ENCODE measurements around the gene ARMC5.
"Not testable (repeated sequence)": the region's sequence is repeated elsewhere in the genome, so short reads cannot be mapped to it uniquely, and the experiment has no call there.

The ARMC5 gene

DNA sequence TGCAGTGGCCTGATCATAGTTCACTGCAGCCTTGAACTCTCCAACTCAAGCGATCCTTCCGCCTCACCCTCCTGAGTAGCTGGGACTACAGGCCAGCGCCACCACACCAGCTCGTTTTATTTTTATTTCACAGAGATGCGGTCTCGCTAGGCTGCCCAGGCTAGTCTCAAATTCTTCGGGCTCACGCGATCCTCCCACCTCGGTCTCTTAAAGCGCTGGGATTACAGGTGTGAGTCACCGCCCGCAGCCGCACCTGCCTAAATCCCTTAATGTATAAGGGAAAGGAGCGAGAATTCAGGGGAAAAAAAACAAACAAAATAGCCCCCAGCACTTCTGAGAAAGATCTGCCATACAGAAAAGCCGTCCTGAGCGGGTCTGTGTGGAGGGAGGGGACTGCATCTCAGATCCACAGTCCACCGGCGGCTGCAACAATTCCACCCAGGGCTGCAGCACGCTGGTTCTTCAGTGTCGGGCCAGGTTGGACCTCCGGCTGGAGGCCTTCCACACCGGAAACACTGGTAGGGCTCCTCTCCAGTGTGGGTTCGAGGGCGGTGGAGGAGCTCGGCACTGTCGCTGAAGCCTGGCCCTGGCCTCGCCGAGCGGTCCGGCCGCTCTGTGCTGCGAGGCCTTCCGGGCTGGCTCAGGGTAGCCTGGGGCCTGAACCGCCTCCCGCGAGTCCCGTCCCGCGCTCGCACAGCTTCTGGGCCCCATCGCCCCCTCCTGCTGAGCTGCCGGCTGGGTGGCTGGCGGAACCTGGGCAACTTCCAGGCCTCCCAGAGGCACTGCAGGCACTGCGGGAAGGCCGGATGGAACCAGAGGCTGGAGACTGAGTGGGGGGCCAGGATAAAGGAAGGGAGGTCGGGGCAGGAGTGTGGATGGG, 23.7 kb upstream of the ARMC5 start:
- DNase-seq (ENCODE audit: low spot score): no peak

- DNase-seq (ENCODE audit: low spot score): no peak
These were observed 22.9 kb upstream of the ARMC5 start for GRCh38 chr16:31436221-31437045.

- DNase-seq (ENCODE audit: low spot score): no peak
These were observed 20.9 kb upstream of the ARMC5 start for GRCh38 chr16:31438414-31438813.

DNA sequence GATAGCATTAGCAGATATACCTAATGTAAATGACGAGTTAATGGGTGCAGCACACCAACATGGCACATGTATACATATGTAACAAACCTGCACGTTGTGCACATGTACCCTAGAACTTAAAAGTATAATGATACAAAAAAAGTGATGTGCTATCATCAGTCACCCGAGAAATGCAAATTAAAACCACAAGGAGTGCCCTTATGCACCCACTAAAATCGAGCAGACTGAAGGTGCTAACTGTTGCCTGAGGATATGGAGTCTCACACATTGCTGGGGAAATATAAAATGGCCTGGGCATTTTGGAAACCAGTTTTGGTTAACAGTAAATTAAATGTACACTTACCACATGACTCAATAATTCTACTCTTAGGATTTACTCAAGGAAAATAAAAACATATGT, 20.3 kb upstream of the ARMC5 start:
- not testable (repeated sequence) for DNase-seq (ENCODE audit: low spot score)

DNA sequence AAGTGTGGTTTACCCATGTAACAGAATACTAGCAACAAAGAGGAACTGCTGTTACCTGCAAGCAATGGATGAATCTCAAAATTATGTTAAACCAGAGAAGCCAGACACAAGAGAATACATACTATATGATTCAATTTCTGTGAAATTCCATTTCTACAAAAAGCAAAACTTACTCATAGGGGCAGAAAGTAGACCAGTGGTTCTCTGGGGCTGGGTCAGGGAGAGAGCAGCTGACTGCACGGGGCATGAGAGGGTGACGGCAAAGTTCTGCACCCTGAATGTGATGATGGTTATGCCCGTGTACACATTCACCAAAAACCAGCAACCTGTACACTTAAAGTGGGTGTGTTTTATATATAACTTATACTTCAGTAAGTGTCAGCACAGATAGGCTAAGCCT, 19.8 kb upstream of the ARMC5 start:
- no peak for DNase-seq (ENCODE audit: low spot score)

GRCh38 chr16:31440516-31441184, 18.7 kb upstream of the ARMC5 start:
- no peak for DNase-seq (ENCODE audit: low spot score)

DNA sequence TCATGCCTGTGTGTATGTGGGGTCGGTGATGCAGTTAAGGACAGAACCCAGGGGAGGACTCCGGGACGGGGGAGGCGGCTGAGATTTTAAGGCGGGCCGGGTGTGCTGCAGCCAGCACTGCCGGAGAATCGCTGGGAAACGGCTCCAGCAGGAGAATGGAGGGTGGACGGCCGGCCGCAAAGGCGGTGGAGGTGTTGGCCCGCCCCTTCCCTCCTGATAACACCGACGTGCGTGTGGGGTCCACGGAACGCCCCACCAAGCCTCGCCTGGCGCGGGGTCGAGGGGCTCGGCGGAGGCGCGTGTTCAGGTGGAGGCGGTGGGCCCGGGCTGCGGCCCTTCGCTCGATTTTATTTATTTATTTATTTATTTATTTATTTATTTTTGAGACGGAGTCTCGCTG, 17.3 kb upstream of the ARMC5 start:
- DNase-seq (ENCODE audit: low spot score): no peak

GRCh38 chr16:31445931-31446330, 13.4 kb upstream of the ARMC5 start:
- DNase-seq (ENCODE audit: low spot score): not testable (repeated sequence)

DNA sequence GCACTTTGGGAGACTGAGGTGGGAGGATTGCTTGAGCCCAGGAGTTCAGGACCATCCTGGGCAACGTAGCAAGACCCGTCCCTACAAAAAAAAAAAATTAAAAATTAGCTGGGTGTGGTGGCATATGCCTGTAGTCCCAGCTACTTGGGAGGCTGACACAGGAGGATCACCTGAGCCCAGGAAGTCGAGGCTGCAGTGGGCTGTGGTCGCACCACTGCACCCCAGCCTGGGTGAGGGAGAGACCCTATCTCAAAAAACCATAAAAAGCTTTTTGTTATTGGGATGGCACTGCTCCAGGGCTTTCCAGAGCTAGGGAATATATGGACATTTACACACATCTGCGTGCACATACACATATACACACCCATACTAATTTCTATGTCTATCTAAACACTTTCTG, 8.1 kb upstream of the ARMC5 start:
- no peak for DNase-seq (ENCODE audit: low spot score)

GRCh38 chr16:31451681-31452351, 7.5 kb upstream of the ARMC5 start:
- no peak for DNase-seq (ENCODE audit: low spot score)

DNA sequence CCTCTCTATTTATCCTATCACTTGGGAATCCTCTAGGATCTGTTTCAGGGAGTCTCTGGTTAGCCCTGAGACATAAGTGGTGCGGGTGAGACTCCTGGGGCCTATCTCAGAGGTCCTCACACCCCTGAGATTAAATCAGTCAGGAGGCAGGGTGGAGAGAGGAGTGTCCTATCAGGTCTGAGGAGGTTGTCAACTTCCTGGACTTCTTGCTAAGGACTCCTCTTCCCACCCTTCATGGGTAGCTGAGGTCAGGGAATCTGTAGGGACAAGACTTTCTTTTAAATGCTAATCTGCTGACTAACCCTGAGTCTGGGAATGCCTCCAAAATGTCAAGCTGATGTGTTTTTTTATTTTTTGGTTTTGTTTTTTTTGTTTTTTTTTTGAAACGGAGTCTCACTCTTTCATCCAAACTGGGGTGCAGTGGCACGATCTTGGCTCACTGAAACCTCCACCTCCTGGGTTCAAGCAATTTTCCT, 6.6 kb upstream of the ARMC5 start:
- DNase-seq (ENCODE audit: low spot score): no peak

GRCh38 chr16:31453255-31454204, 5.8 kb upstream of the ARMC5 start:
- no peak for DNase-seq (ENCODE audit: low spot score)

DNA sequence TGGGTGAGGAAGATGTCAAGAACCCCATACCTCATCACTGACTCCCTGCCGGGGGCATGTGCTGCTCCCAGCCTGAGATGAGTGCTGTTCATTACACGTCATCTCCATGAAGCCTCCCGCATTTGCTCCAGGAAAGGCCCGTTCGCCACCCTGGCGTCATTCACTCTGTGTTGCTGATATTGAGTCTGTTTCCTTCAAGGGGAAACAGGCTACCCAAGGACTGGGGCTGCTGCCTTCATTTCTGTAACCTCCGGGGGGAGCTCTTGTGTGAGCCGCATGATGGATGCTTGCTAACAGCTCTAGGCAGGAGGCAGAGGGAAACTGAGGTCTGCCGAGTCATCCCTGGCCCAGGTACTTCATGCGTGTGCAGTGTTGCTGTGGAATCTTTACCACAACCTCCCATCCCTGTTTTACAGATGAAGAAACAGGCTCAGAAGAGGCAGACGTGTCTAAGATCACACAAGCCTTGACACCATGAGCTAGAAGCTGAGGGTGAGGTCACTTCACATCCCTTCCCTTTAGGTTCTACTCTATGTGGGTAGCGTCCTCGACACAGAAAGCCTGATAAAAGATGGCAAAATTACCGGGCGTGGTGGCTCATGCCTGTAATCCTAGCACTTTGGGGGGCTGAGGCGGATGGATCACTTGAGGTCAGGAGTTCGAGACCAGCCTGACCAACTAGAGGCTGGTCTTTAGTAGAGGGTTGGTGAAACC, 3.5 kb upstream of the ARMC5 start:
- DNase-seq (ENCODE audit: low spot score): peak; percentile 25

GRCh38 chr16:31456988-31457360, 2.3 kb upstream of the ARMC5 start:
- no peak for DNase-seq (ENCODE audit: low spot score)

- DNase-seq (ENCODE audit: low spot score): peak; percentile 48
These were observed 1.0 kb upstream of the ARMC5 start for GRCh38 chr16:31458073-31458843.

- peak; percentile 100 for DNase-seq (ENCODE audit: low spot score)
These were observed 633 bp downstream of the ARMC5 start for GRCh38 chr16:31459687-31460581.

GRCh38 chr16:31460582-31461002, 1.3 kb downstream of the ARMC5 start:
- DNase-seq (ENCODE audit: low spot score): peak; percentile 56

- DNase-seq (ENCODE audit: low spot score): no peak
These were observed 2.1 kb downstream of the ARMC5 start for GRCh38 chr16:31461201-31461920.

All from CD4-positive, alpha-beta T cell treated with Interleukin-15 for 4 hours (primary cell).